Keratinocyte (primary cell): ENCODE results near the gene ARHGEF38. TPM values are rescaled to one million over a fixed set of nuclear protein-coding genes. Genes with fewer than 3 reads are reported as not detected.

Experiments
- DNase-seq: peaks from one replicate; pipeline ENCODE4 v3.0.0-alpha.2; 2011; ENCODE audit warnings: low read depth, missing footprints, low spot score
- FAIRE-seq: peaks from 2 replicates; lab custom pipeline; 2011; peaks lifted over from hg19 to GRCh38; lab: Jason Lieb, UNC
- H2AFZ ChIP-seq: 2 replicates; pipeline ENCODE4 v1.6.0; 2012; ENCODE audit warnings: low read length, control low read depth, inconsistent platforms; ENCODE audit not compliant: control insufficient read depth
- H3K27ac ChIP-seq: 2 replicates; pipeline ENCODE4 v1.5.1; 2011; ENCODE audit warnings: low read length; ENCODE audit not compliant: control insufficient read depth, insufficient read depth
- H3K27me3 ChIP-seq: 3 replicates; pipeline ENCODE4 v1.6.0; 2011; ENCODE audit warnings: low read length; ENCODE audit not compliant: control insufficient read depth, insufficient read depth; ENCODE audit errors: extremely low read depth
- H3K36me3 ChIP-seq, 2 experiments: 2 replicates in 1 of 2; 3 replicates in 1 of 2; pipeline ENCODE4 v1.5.1; 2011; ENCODE audit warnings: low read length in 2 of 2, mild to moderate bottlenecking in 1 of 2; ENCODE audit not compliant: control insufficient read depth in 2 of 2, insufficient read depth in 2 of 2; ENCODE audit errors: extremely low read depth in 1 of 2
- H3K4me1 ChIP-seq: 3 replicates; pipeline ENCODE4 v1.5.1; 2011; ENCODE audit warnings: low read length; ENCODE audit not compliant: control insufficient read depth, insufficient read depth; ENCODE audit errors: extremely low read depth
- H3K4me2 ChIP-seq: 3 replicates; pipeline ENCODE4 v1.6.0; 2011; ENCODE audit warnings: low read depth, low read length; ENCODE audit not compliant: control insufficient read depth, insufficient read depth; ENCODE audit errors: extremely low read depth
- H3K4me3 ChIP-seq, 3 experiments: fragments of 200-600 bp in 1 of 3; sonication (generic) in 1 of 3; 2 replicates in 2 of 3; 3 replicates in 1 of 3; pipeline ENCODE4 v1.5.1; 2011 to 2016; ENCODE audit warnings: low read length in 3 of 3, mild to moderate bottlenecking in 3 of 3, control low read depth in 2 of 3, inconsistent platforms in 1 of 3, low read depth in 1 of 3, mixed read lengths in 1 of 3, mixed run types in 1 of 3, moderate library complexity in 1 of 3; ENCODE audit not compliant: control insufficient read depth in 2 of 3, insufficient read depth in 2 of 3; ENCODE audit errors: extremely low read depth in 1 of 3
- H3K79me2 ChIP-seq: 2 replicates; pipeline ENCODE4 v1.6.0; 2012; ENCODE audit warnings: low read length; ENCODE audit not compliant: control insufficient read depth, insufficient read depth
- H3K9ac ChIP-seq: 3 replicates; pipeline ENCODE4 v1.6.0; 2011; ENCODE audit warnings: low read length; ENCODE audit not compliant: control insufficient read depth, insufficient read depth; ENCODE audit errors: extremely low read depth
- H3K9me1 ChIP-seq: 3 replicates; pipeline ENCODE4 v1.6.0; 2011; ENCODE audit warnings: low read length; ENCODE audit not compliant: control insufficient read depth, insufficient read depth; ENCODE audit errors: extremely low read depth
- H3K9me3 ChIP-seq: 2 replicates; pipeline ENCODE4 v1.5.1; 2012; ENCODE audit warnings: low read depth, low read length; ENCODE audit not compliant: control insufficient read depth
- H4K20me1 ChIP-seq: 3 replicates; pipeline ENCODE4 v1.6.0; 2011; ENCODE audit warnings: low read length; ENCODE audit not compliant: control insufficient read depth, insufficient read depth; ENCODE audit errors: extremely low read depth
- CTCF ChIP-seq, 3 experiments: IDR thresholded peaks in 1 of 3; conservative IDR thresholded peaks in 1 of 3; optimal IDR thresholded peaks in 1 of 3; 2 replicates in 2 of 3; 3 replicates in 1 of 3; pipeline versions ENCODE3 to v1.5.1; 2011; ENCODE audit warnings: low read length in 3 of 3, mild to moderate bottlenecking in 3 of 3, moderate library complexity in 2 of 3, control low read depth in 1 of 3, inconsistent platforms in 1 of 3; ENCODE audit not compliant: insufficient read depth in 2 of 3; ENCODE audit errors: extremely low read depth in 1 of 3
- EZH2 ChIP-seq: IDR thresholded peaks from one replicate; pipeline ENCODE4 v1.6.1; 2012; ENCODE audit warnings: inconsistent platforms, mild to moderate bottlenecking, low read length, moderate library complexity
- dilution Hi-C: fragments of 300-500 bp; cut with MboI; formaldehyde crosslinking; loops from one replicate; pipeline ENCODE4 v1.7.0; 2020; ENCODE audit warnings: low sequenced_read_pairs; ENCODE audit not compliant: extremely low pct_ligation_motif_present
- polyA plus RNA-seq, 5 experiments: library from polyadenylated mRNA; depleted of rRNA in 3 of 5; stranded (reverse) in 3 of 5; stranded (forward) in 1 of 5; unstranded in 1 of 5; fragments of >200 nt; gene quantifications; 1 replicate in 1 of 5; 2 replicates in 3 of 5; 3 replicates in 1 of 5; pipeline versions ENCODE4 v1.2.1 to v1.2.3, GENCODE V29; 2011 to 2012; ENCODE audit warnings: missing spikeins in 2 of 5, low read depth in 1 of 5, low replicate concordance in 1 of 5

Gene ARHGEF38
- polyA plus RNA-seq, 1 donor (not counting 4 experiments of a cell fraction or from before 2014, with no cell fraction given), result 0.09 TPM

GRCh38 chr4:105620640-105621323 is 68.4 kb downstream of the ARHGEF38 start:
- no peak for TF ChIP-seq EZH2
- TF ChIP-seq CTCF (optimal IDR thresholded peaks at IDR 0.05 in 1 of 3, IDR thresholded peaks at IDR 0.05 in 1 of 3, conservative IDR thresholded peaks at IDR 0.05 in 1 of 3; ENCODE audit: extremely low read depth in 1 of 3, insufficient read depth in 2 of 3, low read length in 3 of 3), result no peak
- dilution Hi-C loops, result no loop called here
- peak; percentile 84 for FAIRE-seq

GRCh38 chr4:105622269-105622668 is 69.8 kb downstream of the ARHGEF38 start:
- FAIRE-seq, result no peak

More at GRCh38 chr4:105620640-105621323, 68.4 kb downstream of the ARHGEF38 start:
- Histone ChIP-seq H3K9ac (no peak overlapping the region), H3K27me3 (no peaks in the 10 kb centered on the region), H3K36me3 (no peaks in the 10 kb centered on the region), H3K27ac (no peak overlapping the region), H3K79me2 (no peaks in the 10 kb centered on the region), H3K4me3 (no peak overlapping the region), H3K9me3 (no peaks in the 10 kb centered on the region), H4K20me1 (no peaks in the 10 kb centered on the region), H3K4me1 (peaks cover 6% of the 10 kb centered on the region), H2AFZ (no peak overlapping the region), H3K9me1 (no peaks in the 10 kb centered on the region), H3K4me2 (no peak overlapping the region)
- no peak for DNase-seq

More at GRCh38 chr4:105622269-105622668, 69.8 kb downstream of the ARHGEF38 start:
- no peak for DNase-seq
- H3K4me2 ChIP-seq, result no peak overlapping the region
- no peaks in the 10 kb centered on the region for H3K27me3 ChIP-seq
- no peak overlapping the region for H2AFZ ChIP-seq
- H3K4me1 ChIP-seq, result peaks cover 6% of the 10 kb centered on the region
- dilution Hi-C loops, result no loop called here
- no peak overlapping the region for H3K27ac ChIP-seq
- no peaks in the 10 kb centered on the region for H3K9me1 ChIP-seq
- TF ChIP-seq EZH2 (no peak), CTCF (optimal IDR thresholded peaks at IDR 0.05 in 1 of 3, IDR thresholded peaks at IDR 0.05 in 1 of 3, conservative IDR thresholded peaks at IDR 0.05 in 1 of 3; ENCODE audit: extremely low read depth in 1 of 3, insufficient read depth in 2 of 3, low read length in 3 of 3) (no peak)
- no peaks in the 10 kb centered on the region for H3K9me3 ChIP-seq
- H3K9ac ChIP-seq, result no peak overlapping the region
- H3K79me2 ChIP-seq, result no peaks in the 10 kb centered on the region
- no peak overlapping the region for H3K4me3 ChIP-seq
- no peaks in the 10 kb centered on the region for H4K20me1 ChIP-seq
- H3K36me3 ChIP-seq, result no peaks in the 10 kb centered on the region
